HG02610 (cell line): Measurements from ENCODE around the gene IL1R1.

ENCODE experiments used
- ATAC-seq: cut with Tn5 transposase; IDR thresholded peaks from one replicate; pipeline ENCODE4 v1.9.1; 2021; ENCODE audit warnings: mild to moderate bottlenecking, moderate library complexity; ENCODE audit not compliant: unreplicated experiment

Gene IL1R1

GRCh38 chr2:102137138-102137537, 5.4 kb upstream of the IL1R1 start:
- peak; percentile 85 for ATAC-seq

GRCh38 chr2:102138331-102138730, 4.2 kb upstream of the IL1R1 start:
- no peak for ATAC-seq

GRCh38 chr2:102139851-102140250, 2.7 kb upstream of the IL1R1 start:
- no peak for ATAC-seq

GRCh38 chr2:102140377-102140776, 2.2 kb upstream of the IL1R1 start:
- ATAC-seq: no peak

- no peak for ATAC-seq
Measured at GRCh38 chr2:102141011-102141943, 1.3 kb upstream of the IL1R1 start.

- ATAC-seq: no peak
Measured at GRCh38 chr2:102142829-102143449, 393 bp downstream of the IL1R1 start.

GRCh38 chr2:102143450-102143985, 972 bp downstream of the IL1R1 start:
- ATAC-seq: no peak

- ATAC-seq: no peak
Measured at GRCh38 chr2:102144128-102144527, 1.6 kb downstream of the IL1R1 start.

GRCh38 chr2:102145107-102145506, 2.6 kb downstream of the IL1R1 start:
- ATAC-seq: no peak

- ATAC-seq: no peak
Measured at GRCh38 chr2:102145934-102146333, 3.4 kb downstream of the IL1R1 start.

- ATAC-seq: peak; percentile 65
Measured at GRCh38 chr2:102147935-102148334, 5.4 kb downstream of the IL1R1 start.

GRCh38 chr2:102149243-102149642, 6.7 kb downstream of the IL1R1 start:
- no peak for ATAC-seq

- no peak for ATAC-seq
Measured at GRCh38 chr2:102149644-102150455, 7.3 kb downstream of the IL1R1 start.

- no peak for ATAC-seq
Measured at GRCh38 chr2:102154364-102154763, 11.8 kb downstream of the IL1R1 start.

GRCh38 chr2:102154946-102155702, 12.6 kb downstream of the IL1R1 start:
- no peak for ATAC-seq

- ATAC-seq: no peak
Measured at GRCh38 chr2:102155703-102156515, 13.4 kb downstream of the IL1R1 start.

- ATAC-seq: no peak
Measured at GRCh38 chr2:102158011-102158755, 15.6 kb downstream of the IL1R1 start.

- no peak for ATAC-seq
Measured at GRCh38 chr2:102159295-102159694, 16.7 kb downstream of the IL1R1 start.
